Endometrial microvascular endothelial cells (primary cell): Measurements from ENCODE around the gene GRID1. TPM values are rescaled to one million over a fixed set of nuclear protein-coding genes. Genes with fewer than 3 reads are reported as not detected.

Experiments
- in situ Hi-C: cut with HindIII; loops from 2 replicates; pipeline ENCODE4 v1.10.0; 2017; ENCODE audit warnings: low sequenced_read_pairs, low pct_unique_long_range_greater_than_20kb; ENCODE audit errors: inconsistent ontology term
- total RNA-seq: library from RNA; depleted of rRNA; stranded (reverse); fragments of >200 nt; gene quantifications from one replicate; pipeline ENCODE4 v1.2.3, GENCODE V29; 2015; ENCODE audit errors: inconsistent ontology term

The GRID1 gene
- total RNA-seq, 1 donor from 2014 or later, result not detected

GRCh38 chr10:85649461-85649860, 717.1 kb downstream of the GRID1 start:
- in situ Hi-C loops, result no loop called here

GRCh38 chr10:85648279-85648754, 718.3 kb downstream of the GRID1 start:
- in situ Hi-C loops, result no loop called here

- in situ Hi-C loops, result no loop called here
Measured at GRCh38 chr10:85647741-85648140, 718.9 kb downstream of the GRID1 start.

- in situ Hi-C loops, result no loop called here
Measured at GRCh38 chr10:85645926-85646711, 720.5 kb downstream of the GRID1 start.

GRCh38 chr10:85645053-85645452, 721.5 kb downstream of the GRID1 start:
- in situ Hi-C loops, result no loop called here

GRCh38 chr10:85643845-85644525, 722.6 kb downstream of the GRID1 start:
- in situ Hi-C loops, result no loop called here

GRCh38 chr10:85643171-85643844, 723.3 kb downstream of the GRID1 start:
- in situ Hi-C loops, result no loop called here

- in situ Hi-C loops, result no loop called here
Measured at GRCh38 chr10:85642421-85643170, 724.0 kb downstream of the GRID1 start.

GRCh38 chr10:85642082-85642420, 724.5 kb downstream of the GRID1 start:
- in situ Hi-C loops, result no loop called here

- in situ Hi-C loops, result no loop called here
Measured at GRCh38 chr10:85641479-85642009, 725.1 kb downstream of the GRID1 start.

- in situ Hi-C loops, result no loop called here
Measured at GRCh38 chr10:85638797-85639196, 727.8 kb downstream of the GRID1 start.

GRCh38 chr10:85635650-85636049, 730.9 kb downstream of the GRID1 start:
- in situ Hi-C loops, result no loop called here

GRCh38 chr10:85624511-85624910, 742.1 kb downstream of the GRID1 start:
- in situ Hi-C loops, result no loop called here

GRCh38 chr10:85623758-85624157, 742.8 kb downstream of the GRID1 start:
- in situ Hi-C loops, result no loop called here

GRCh38 chr10:85623342-85623741, 743.3 kb downstream of the GRID1 start:
- in situ Hi-C loops, result no loop called here

- in situ Hi-C loops, result no loop called here
Measured at GRCh38 chr10:85622425-85622824, 744.2 kb downstream of the GRID1 start.

- in situ Hi-C loops, result no loop called here
Measured at GRCh38 chr10:85621562-85621961, 745.0 kb downstream of the GRID1 start.

GRCh38 chr10:85620807-85621206, 745.8 kb downstream of the GRID1 start:
- in situ Hi-C loops, result no loop called here

- in situ Hi-C loops, result no loop called here
Measured at GRCh38 chr10:85619832-85620231, 746.8 kb downstream of the GRID1 start.
